ENCODE data around the gene STUB1. TPM values are rescaled to one million over a fixed set of nuclear protein-coding genes. Genes with fewer than 3 reads are reported as not detected.

Gene STUB1
- total RNA-seq, 2 experiments from 2014 or later, result 57.1 to 61.7 TPM

- intact Hi-C loops (cut with micrococcal nuclease), result no loop called here
- Mint-ChIP-seq H3K27ac (no peak overlapping the region), H3K4me1 (ENCODE audit: low read depth) (peaks cover 11% of the 10 kb centered on the region), H3K9me3 (no peaks in the 10 kb centered on the region), H3K36me3 (ENCODE audit: low read depth) (peaks cover 10% of the 10 kb centered on the region), H3K4me3 (no peak overlapping the region), H3K27me3 (peaks cover 7% of the 10 kb centered on the region)
- ChIA-PET POLR2A (interaction anchor here (0.9 to 1.5 kb wide), 2 partner anchors 15 to 30 kb away, joined by 3 read pairs; partner anchors contain the start of gene WDR24), CTCF (no interaction called here)
- no peak for TF ChIP-seq CTCF (IDR thresholded peaks at IDR 0.05)
- no peak for DNase-seq
- ATAC-seq, result no peak
These were observed 5.9 kb upstream of the STUB1 start for GRCh38 chr16:674214-674881.

- POLR2A ChIA-PET, result interaction anchor here (0.9 to 1.9 kb wide), 11 partner anchors 9 to 121 kb away, joined by 3 to 8 read pairs (median 3); partner anchors contain the start of genes JMJD8, WDR24 and WDR90
- H3K9me3 Mint-ChIP-seq, result no peaks in the 10 kb centered on the region
- peaks cover 7% of the 10 kb centered on the region for H3K27me3 Mint-ChIP-seq
- CTCF ChIA-PET, result interaction anchor here (0.8 to 1.7 kb wide), 4 partner anchors 9 to 66 kb away, joined by 3 read pairs; partner anchors contain the start of gene CIAO3
- DNase-seq, result no peak
- H3K27ac Mint-ChIP-seq, result no peak within 1 kb of the TSS
- intact Hi-C loops (cut with micrococcal nuclease), result no loop called here
- no peak within 1 kb of the TSS for H3K4me3 Mint-ChIP-seq
- no peak for TF ChIP-seq CTCF (IDR thresholded peaks at IDR 0.05)
- peaks cover 7% of the 10 kb centered on the region for H3K36me3 Mint-ChIP-seq (ENCODE audit: low read depth)
- H3K4me1 Mint-ChIP-seq (ENCODE audit: low read depth), result peaks cover 11% of the 10 kb centered on the region
- ATAC-seq, result no peak
These were observed 5.0 kb upstream of the STUB1 start, which contains the start of gene RHBDL1 for GRCh38 chr16:674968-675883. RHBDL1 (plus strand) TSS chr16:675671; CDS start chr16:675791, 120 bp downstream.

- no peak overlapping the region for H3K4me3 Mint-ChIP-seq
- H3K36me3 Mint-ChIP-seq (ENCODE audit: low read depth), result peaks cover 6% of the 10 kb centered on the region
- TF ChIP-seq CTCF (IDR thresholded peaks at IDR 0.05), result no peak
- H3K9me3 Mint-ChIP-seq, result no peaks in the 10 kb centered on the region
- ChIA-PET CTCF (interaction anchor here (0.8 to 1.7 kb wide), 5 partner anchors 8 to 65 kb away, joined by 3 read pairs; partner anchors contain the start of genes CIAO3 and RHOT2), POLR2A (interaction anchor here (0.9 to 1.9 kb wide), 10 partner anchors 8 to 120 kb away, joined by 3 to 8 read pairs (median 3); partner anchors contain the start of genes JMJD8, WDR24 and WDR90)
- DNase-seq, result no peak
- H3K27me3 Mint-ChIP-seq, result peaks cover 7% of the 10 kb centered on the region
- H3K4me1 Mint-ChIP-seq (ENCODE audit: low read depth), result peaks cover 12% of the 10 kb centered on the region
- no peak for ATAC-seq
- no peak overlapping the region for H3K27ac Mint-ChIP-seq
- intact Hi-C loops (cut with micrococcal nuclease), result no loop called here
These were observed 4.2 kb upstream of the STUB1 start for GRCh38 chr16:675884-676564.

- intact Hi-C loops (cut with micrococcal nuclease), result no loop called here
These were observed 3.7 kb upstream of the STUB1 start for GRCh38 chr16:676565-676902.

More at GRCh38 chr16:676565-676902, 3.7 kb upstream of the STUB1 start:
- peaks cover 17% of the 10 kb centered on the region for H3K4me1 Mint-ChIP-seq (ENCODE audit: low read depth)
- POLR2A ChIA-PET, result interaction anchor here (1.0 to 1.9 kb wide), 4 partner anchors 13 to 119 kb away, joined by 3 to 8 read pairs (median 6); partner anchors contain the start of genes WDR24 and WDR90
- peaks cover 8% of the 10 kb centered on the region for H3K36me3 Mint-ChIP-seq (ENCODE audit: low read depth)
- no peak overlapping the region for H3K27ac Mint-ChIP-seq
- no peak for TF ChIP-seq CTCF (IDR thresholded peaks at IDR 0.05)
- DNase-seq (no peak), ATAC-seq (no peak)
- peaks cover 7% of the 10 kb centered on the region for H3K27me3 Mint-ChIP-seq
- H3K9me3 Mint-ChIP-seq, result no peaks in the 10 kb centered on the region
- CTCF ChIA-PET, result interaction anchor here (1.1 to 1.7 kb wide), 3 partner anchors 9 to 29 kb away, joined by 3 read pairs; partner anchors contain the start of gene RHOT2
- H3K4me3 Mint-ChIP-seq, result no peak overlapping the region
